ENCODE measurements around the gene TEX26.
A peak's percentile ranks its signal among the peaks of the same experiment; 100 is the strongest.
"Not testable (repeated sequence)": the region's sequence is repeated elsewhere in the genome, so short reads cannot be mapped to it uniquely, and the experiment has no call there.

The TEX26 gene

DNA sequence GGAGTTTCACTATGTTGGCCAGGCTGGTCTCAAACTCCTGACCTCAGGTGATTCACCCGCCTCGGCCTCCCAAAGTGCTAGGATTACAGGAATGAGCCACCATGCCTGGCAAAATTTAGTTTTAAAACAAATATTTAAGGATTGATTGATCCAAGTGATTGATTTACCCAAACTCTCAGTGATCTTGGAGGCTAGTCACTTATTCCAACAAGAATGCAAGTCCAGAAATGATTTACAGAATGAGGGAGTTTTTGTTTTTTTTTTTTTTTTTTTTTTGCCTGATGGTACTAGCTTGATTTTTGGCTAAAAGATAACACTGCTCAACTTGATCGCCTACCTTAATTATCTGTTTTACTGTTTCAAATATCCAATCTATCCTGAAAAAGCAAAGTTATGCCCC is 5.7 kb upstream of the TEX26 start:
- DNase-seq (ENCODE audit: low read depth), result no peak
- TF ChIP-seq MYC (IDR thresholded peaks at IDR 0.05; ENCODE audit: low read depth, low read length), result no peak
- no peak for TF ChIP-seq POLR2A (IDR thresholded peaks at IDR 0.05; ENCODE audit: extremely low read depth, insufficient read length)
- TF ChIP-seq, protein P1, sequence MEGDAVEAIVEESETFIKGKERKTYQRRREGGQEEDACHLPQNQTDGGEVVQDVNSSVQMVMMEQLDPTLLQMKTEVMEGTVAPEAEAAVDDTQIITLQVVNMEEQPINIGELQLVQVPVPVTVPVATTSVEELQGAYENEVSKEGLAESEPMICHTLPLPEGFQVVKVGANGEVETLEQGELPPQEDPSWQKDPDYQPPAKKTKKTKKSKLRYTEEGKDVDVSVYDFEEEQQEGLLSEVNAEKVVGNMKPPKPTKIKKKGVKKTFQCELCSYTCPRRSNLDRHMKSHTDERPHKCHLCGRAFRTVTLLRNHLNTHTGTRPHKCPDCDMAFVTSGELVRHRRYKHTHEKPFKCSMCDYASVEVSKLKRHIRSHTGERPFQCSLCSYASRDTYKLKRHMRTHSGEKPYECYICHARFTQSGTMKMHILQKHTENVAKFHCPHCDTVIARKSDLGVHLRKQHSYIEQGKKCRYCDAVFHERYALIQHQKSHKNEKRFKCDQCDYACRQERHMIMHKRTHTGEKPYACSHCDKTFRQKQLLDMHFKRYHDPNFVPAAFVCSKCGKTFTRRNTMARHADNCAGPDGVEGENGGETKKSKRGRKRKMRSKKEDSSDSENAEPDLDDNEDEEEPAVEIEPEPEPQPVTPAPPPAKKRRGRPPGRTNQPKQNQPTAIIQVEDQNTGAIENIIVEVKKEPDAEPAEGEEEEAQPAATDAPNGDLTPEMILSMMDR (IDR thresholded peaks at IDR 0.05; ENCODE audit: low read depth, low read length), result no peak
- TF ChIP-seq, protein P2, sequence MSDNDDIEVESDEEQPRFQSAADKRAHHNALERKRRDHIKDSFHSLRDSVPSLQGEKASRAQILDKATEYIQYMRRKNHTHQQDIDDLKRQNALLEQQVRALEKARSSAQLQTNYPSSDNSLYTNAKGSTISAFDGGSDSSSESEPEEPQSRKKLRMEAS (IDR thresholded peaks at IDR 0.05; ENCODE audit: low read depth, low read length), result no peak
- H3K4me3 ChIP-seq (ENCODE audit: low read depth, low read length), result no peak overlapping the region

DNA sequence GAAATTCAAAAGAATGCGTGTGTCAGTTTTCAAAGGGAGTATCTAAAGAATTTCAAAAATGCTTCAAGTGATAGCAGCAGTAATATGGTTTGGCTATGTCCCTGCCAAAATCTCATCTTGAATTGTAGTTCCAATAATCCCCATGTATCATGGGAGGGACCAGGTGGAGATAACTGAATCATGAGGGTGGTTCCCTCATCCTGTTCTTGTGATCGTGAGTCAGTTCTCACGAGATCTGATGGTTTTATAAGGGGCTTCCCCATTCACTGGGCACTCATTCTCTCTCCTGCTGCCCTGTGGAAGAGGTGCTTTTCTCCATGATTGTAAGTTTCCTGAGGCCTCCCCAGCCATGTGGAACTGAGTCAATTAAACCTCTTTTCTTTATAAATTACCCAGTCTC is 5.3 kb upstream of the TEX26 start:
- not testable (repeated sequence) for H3K4me3 ChIP-seq (ENCODE audit: low read depth, low read length); DNase-seq (ENCODE audit: low read depth)

DNA sequence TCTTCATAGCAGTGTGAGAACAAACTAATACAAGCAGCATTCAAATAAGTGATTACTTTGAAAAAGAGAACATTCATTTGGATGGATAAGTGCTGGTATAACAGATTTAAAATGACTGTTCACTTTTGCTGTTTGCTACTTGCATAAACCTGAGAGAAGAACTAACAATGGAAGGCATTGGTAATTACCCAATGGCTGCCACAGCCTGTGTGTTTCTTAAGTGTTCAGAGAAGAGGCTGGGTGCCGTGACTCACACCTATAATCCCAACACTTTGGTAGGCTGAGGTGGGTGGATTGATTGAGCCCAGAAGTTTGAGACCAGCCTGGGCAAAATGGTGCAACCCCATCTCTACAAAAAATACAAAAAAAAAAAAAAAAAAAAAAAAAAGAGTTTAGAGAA is 4.9 kb upstream of the TEX26 start:
- TF ChIP-seq, protein P1 (IDR thresholded peaks at IDR 0.05; ENCODE audit: low read depth, low read length), result no peak
- H3K4me3 ChIP-seq (ENCODE audit: low read depth, low read length), result no peak overlapping the region
- DNase-seq (ENCODE audit: low read depth), result no peak

DNA sequence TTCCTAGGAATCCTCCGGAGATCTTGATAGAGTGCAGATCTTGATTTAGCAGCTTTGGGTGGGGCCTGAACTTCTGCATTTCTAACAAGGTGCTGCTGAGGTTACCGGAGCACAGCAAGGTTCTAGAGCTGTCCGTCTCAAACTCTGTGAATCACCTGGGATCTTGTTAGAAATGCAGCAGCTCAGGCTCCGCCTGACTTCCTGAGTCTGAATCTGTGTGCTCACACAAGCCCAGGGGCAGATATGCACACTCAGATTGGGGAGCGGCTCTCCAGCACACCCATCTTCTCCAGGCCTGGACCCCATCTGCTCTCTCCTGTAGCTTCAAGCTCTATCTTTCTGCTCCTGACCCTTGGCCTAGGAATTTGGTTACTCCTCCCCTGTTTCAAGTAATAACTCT is 3.5 kb upstream of the TEX26 start:
- TF ChIP-seq, protein P2 (IDR thresholded peaks at IDR 0.05; ENCODE audit: low read depth, low read length), result no peak
- TF ChIP-seq, protein P1 (IDR thresholded peaks at IDR 0.05; ENCODE audit: low read depth, low read length), result no peak
- TF ChIP-seq MYC (IDR thresholded peaks at IDR 0.05; ENCODE audit: low read depth, low read length) (no peak), POLR2A (IDR thresholded peaks at IDR 0.05; ENCODE audit: extremely low read depth, insufficient read length) (no peak)
- no peak for DNase-seq (ENCODE audit: low read depth)
- H3K4me3 ChIP-seq (ENCODE audit: low read depth, low read length), result no peak overlapping the region

DNA sequence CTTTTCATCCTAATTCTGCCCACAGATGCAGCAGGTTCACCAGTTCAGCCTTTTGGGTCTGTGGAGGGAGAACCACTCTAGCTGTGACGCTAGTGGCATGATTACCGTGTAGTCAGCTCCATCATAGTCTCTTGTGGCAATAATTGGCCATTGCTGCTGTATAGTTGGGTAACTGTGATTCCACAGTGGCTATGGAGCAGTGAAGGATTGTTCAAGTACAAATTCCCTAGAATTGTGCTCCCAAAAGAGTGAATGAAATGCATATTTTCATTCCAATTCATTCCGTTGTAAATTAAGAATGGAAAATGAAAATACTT is 856 bp downstream of the TEX26 start:
- DNase-seq (ENCODE audit: low read depth), result no peak

DNA sequence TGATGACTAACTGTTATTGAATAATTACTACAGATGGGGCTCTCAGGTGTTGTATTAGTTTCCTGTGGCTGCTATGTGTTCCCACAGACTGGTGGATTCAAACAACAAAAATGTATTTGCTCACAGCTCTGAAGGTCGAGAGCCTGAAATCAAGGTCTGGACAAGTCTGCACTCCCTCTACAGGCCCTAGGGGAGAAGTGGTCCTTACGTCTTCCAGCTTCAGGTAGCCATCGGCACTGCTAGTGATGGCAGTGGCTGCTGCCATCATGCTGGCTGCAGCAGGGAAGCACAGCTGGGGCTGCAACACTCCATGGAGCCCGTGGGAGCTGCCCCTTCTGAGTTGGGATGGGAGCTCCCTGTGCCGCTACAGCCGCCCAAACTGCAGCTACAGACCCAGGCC is 1.9 kb downstream of the TEX26 start:
- no peak overlapping the region for H3K4me3 ChIP-seq (ENCODE audit: low read depth, low read length)
- peak; percentile 5 for DNase-seq (ENCODE audit: low read depth)
- no peak for TF ChIP-seq POLR2A (IDR thresholded peaks at IDR 0.05; ENCODE audit: extremely low read depth, insufficient read length)
- no peak for TF ChIP-seq MYC (IDR thresholded peaks at IDR 0.05; ENCODE audit: low read depth, low read length)
- TF ChIP-seq, protein P1 (IDR thresholded peaks at IDR 0.05; ENCODE audit: low read depth, low read length), result no peak
- TF ChIP-seq, protein P2 (IDR thresholded peaks at IDR 0.05; ENCODE audit: low read depth, low read length), result no peak

More for the DNA sequence above, 856 bp downstream of the TEX26 start:
- H3K4me3 ChIP-seq (ENCODE audit: low read depth, low read length), result no peak overlapping the region
- no peak for TF ChIP-seq POLR2A (IDR thresholded peaks at IDR 0.05; ENCODE audit: extremely low read depth, insufficient read length)
- TF ChIP-seq, protein P2 (IDR thresholded peaks at IDR 0.05; ENCODE audit: low read depth, low read length), result no peak
- no peak for TF ChIP-seq MYC (IDR thresholded peaks at IDR 0.05; ENCODE audit: low read depth, low read length)
- TF ChIP-seq, protein P1 (IDR thresholded peaks at IDR 0.05; ENCODE audit: low read depth, low read length), result no peak
